MM.1S (cell line): Measurements from ENCODE around the gene TOP2B.

Source experiments
- DNase-seq: peaks from one replicate; pipeline ENCODE4 v3.0.0-alpha.2; 2015
- H2AFZ ChIP-seq: fragments of 300-600 bp; sonication (generic); 2 replicates; pipeline ENCODE4 v1.6.0; 2016; ENCODE audit warnings: antibody characterized with exemption, low read length
- H3F3A ChIP-seq: fragments of 300-600 bp; sonication (generic); 2 replicates; pipeline ENCODE4 v1.6.1; 2016; ENCODE audit warnings: mild to moderate bottlenecking, antibody characterized with exemption, low read length, moderate library complexity, mixed read lengths; ENCODE audit not compliant: insufficient read depth
- H3K27ac ChIP-seq: fragments of 300-600 bp; sonication (generic); 2 replicates; pipeline ENCODE4 v1.5.1; 2016; ENCODE audit warnings: mild to moderate bottlenecking, low read length
- H3K27me3 ChIP-seq: fragments of 300-600 bp; sonication (generic); replicated peaks from 2 replicates; pipeline ENCODE4 v1.6.0; 2016; ENCODE audit warnings: low read length; ENCODE audit not compliant: insufficient read depth
- H3K36me3 ChIP-seq: fragments of 300-600 bp; sonication (generic); replicated peaks from 2 replicates; pipeline ENCODE4 v1.6.1; 2016; ENCODE audit warnings: mild to moderate bottlenecking, low read length, mixed read lengths; ENCODE audit not compliant: insufficient read depth
- H3K4me1 ChIP-seq: fragments of 300-600 bp; sonication (generic); 2 replicates; pipeline ENCODE4 v1.6.1; 2016; ENCODE audit warnings: low read length, mixed read lengths
- H3K4me2 ChIP-seq: fragments of 300-600 bp; sonication (generic); 2 replicates; pipeline ENCODE4 v1.6.0; 2016; ENCODE audit warnings: low read depth, low read length
- H3K4me3 ChIP-seq: fragments of 300-600 bp; sonication (generic); 2 replicates; pipeline ENCODE4 v1.5.1; 2016; ENCODE audit warnings: low read length, mixed read lengths
- H3K79me2 ChIP-seq: fragments of 300-600 bp; sonication (generic); 2 replicates; pipeline ENCODE4 v1.6.1; 2016; ENCODE audit warnings: mixed run types, low read length, mixed read lengths
- H3K9ac ChIP-seq: fragments of 300-600 bp; sonication (generic); 2 replicates; pipeline ENCODE4 v1.6.1; 2016; ENCODE audit warnings: low read length, mixed read lengths
- H3K9me2 ChIP-seq: fragments of 300-600 bp; sonication (generic); replicated peaks from 2 replicates; pipeline ENCODE4 v1.6.1; 2016; ENCODE audit warnings: mild to moderate bottlenecking, low read length, mixed read lengths; ENCODE audit not compliant: insufficient read depth
- H3K9me3 ChIP-seq: fragments of 300-600 bp; sonication (generic); replicated peaks from 2 replicates; pipeline ENCODE4 v1.6.1; 2016; ENCODE audit warnings: mild to moderate bottlenecking, low read length, mixed read lengths; ENCODE audit not compliant: insufficient read depth
- H4K20me1 ChIP-seq: fragments of 300-600 bp; sonication (generic); 2 replicates; pipeline ENCODE4 v1.6.1; 2016; ENCODE audit warnings: mild to moderate bottlenecking, low read length, moderate library complexity, mixed read lengths; ENCODE audit not compliant: insufficient read depth
- CTCF ChIP-seq: fragments of 300-600 bp; sonication (generic); IDR thresholded peaks from 2 replicates; pipeline ENCODE4 v1.5.1; 2016; ENCODE audit warnings: antibody characterized with exemption, low read length, mixed read lengths
- EZH2 ChIP-seq: fragments of 300-600 bp; sonication (generic); optimal IDR thresholded peaks from 2 replicates; pipeline ENCODE3; 2017; ENCODE audit warnings: low read depth, mild to moderate bottlenecking, antibody characterized with exemption, low read length, mixed read lengths
- EZH2phosphoT487 ChIP-seq: fragments of 300-600 bp; sonication (generic); IDR thresholded peaks from 2 replicates; pipeline ENCODE4 v1.6.1; 2018; ENCODE audit warnings: antibody characterized with exemption, low read length

TOP2B gene

GRCh38 chr3:25633919-25634318, 30.8 kb downstream of the TOP2B start:
- DNase-seq = no peak
- no peak overlapping the region for H2AFZ ChIP-seq
- no peaks in the 10 kb centered on the region for H3K27me3 ChIP-seq
- H3K36me3 ChIP-seq = peaks cover 3% of the 10 kb centered on the region; the same call in 1 of the 2 replicates
- no peaks in the 10 kb centered on the region for H4K20me1 ChIP-seq
- no peaks in the 10 kb centered on the region for H3K9me2 ChIP-seq
- H3K9me3 ChIP-seq = no peaks in the 10 kb centered on the region
- H3K27ac ChIP-seq = no peak overlapping the region
- H3K4me1 ChIP-seq = peaks cover 9% of the 10 kb centered on the region
- H3K4me3 ChIP-seq = no peak overlapping the region
- 0 out of 2 replicates have a peak, but pooled peaks cover 6% of the 10 kb centered on the region for H3K79me2 ChIP-seq
- no peak overlapping the region for H3K4me2 ChIP-seq
- no peak overlapping the region for H3K9ac ChIP-seq
- TF ChIP-seq EZH2phosphoT487 (no peak), EZH2 (no peak), CTCF (no peak)
- no peaks in the 10 kb centered on the region for H3F3A ChIP-seq

GRCh38 chr3:25631989-25632388, 32.7 kb downstream of the TOP2B start:
- H3K27ac ChIP-seq = no peak overlapping the region
- H3K4me1 ChIP-seq = peaks cover 9% of the 10 kb centered on the region
- no peaks in the 10 kb centered on the region for H4K20me1 ChIP-seq
- DNase-seq = no peak
- H3K9me2 ChIP-seq = no peaks in the 10 kb centered on the region
- TF ChIP-seq EZH2phosphoT487 (no peak), EZH2 (no peak), CTCF (no peak)
- H3F3A ChIP-seq = no peaks in the 10 kb centered on the region
- H3K9ac ChIP-seq = no peak overlapping the region
- H2AFZ ChIP-seq = no peak overlapping the region
- peaks cover 8% of the 10 kb centered on the region; the same call in 1 of the 2 replicates for H3K36me3 ChIP-seq
- no peaks in the 10 kb centered on the region for H3K27me3 ChIP-seq
- H3K4me3 ChIP-seq = no peak overlapping the region
- H3K79me2 ChIP-seq = 0 out of 2 replicates have a peak, but pooled peaks cover 6% of the 10 kb centered on the region
- H3K9me3 ChIP-seq = no peaks in the 10 kb centered on the region
- H3K4me2 ChIP-seq = no peak overlapping the region

- Histone ChIP-seq H3K9ac (no peak overlapping the region), H3F3A (no peaks in the 10 kb centered on the region), H3K9me3 (no peaks in the 10 kb centered on the region), H3K4me3 (no peak overlapping the region), H3K79me2 (no peaks in the 10 kb centered on the region), H2AFZ (no peak overlapping the region), H3K9me2 (no peaks in the 10 kb centered on the region), H3K27ac (no peak overlapping the region), H3K36me3 (peaks cover 14% of the 10 kb centered on the region; the same call in 1 of the 2 replicates), H4K20me1 (no peaks in the 10 kb centered on the region), H3K27me3 (no peaks in the 10 kb centered on the region), H3K4me2 (no peak overlapping the region), H3K4me1 (no peaks in the 10 kb centered on the region)
- TF ChIP-seq EZH2 = no peak
- no peak for TF ChIP-seq EZH2phosphoT487
- TF ChIP-seq CTCF = no peak
- no peak for DNase-seq
Observed at GRCh38 chr3:25621087-25621486, 43.6 kb downstream of the TOP2B start.
